C4-2B (cell line): ENCODE data around the gene SLC2A11.
"Not testable (repeated sequence)": the region's sequence is repeated elsewhere in the genome, so short reads cannot be mapped to it uniquely, and the experiment has no call there.

Experiments
- H3K27ac ChIP-seq: fragments of 450-650 bp; 2 replicates; pipeline ENCODE4 v1.5.1; 2017
- CTCF ChIP-seq: fragments of 450-650 bp; conservative IDR thresholded peaks from 2 replicates; pipeline ENCODE4 v1.5.1; 2017; ENCODE audit warnings: mild to moderate bottlenecking
- ZFX ChIP-seq: fragments of 450-650 bp; IDR thresholded peaks from 2 replicates; pipeline ENCODE4 v1.6.1; 2017

SLC2A11 gene

GRCh38 chr22:23862103-23862502 is 4.4 kb downstream of the SLC2A11 start:
- TF ChIP-seq CTCF (no peak; the same call in 1 of the 2 replicates), ZFX (no peak)
- no peak overlapping the region for H3K27ac ChIP-seq

GRCh38 chr22:23864499-23865154 is 7.0 kb downstream of the SLC2A11 start:
- H3K27ac ChIP-seq, result not testable (repeated sequence)

- TF ChIP-seq ZFX (no peak), CTCF (no peak)
Measured at GRCh38 chr22:23868580-23868979, 10.9 kb downstream of the SLC2A11 start.

GRCh38 chr22:23874871-23875270 is 17.2 kb downstream of the SLC2A11 start:
- no peak for TF ChIP-seq CTCF
- no peak for TF ChIP-seq ZFX
- no peak overlapping the region for H3K27ac ChIP-seq

More at GRCh38 chr22:23868580-23868979, 10.9 kb downstream of the SLC2A11 start:
- no peak overlapping the region for H3K27ac ChIP-seq

- H3K27ac ChIP-seq, result no peak overlapping the region
- no peak for TF ChIP-seq CTCF
- TF ChIP-seq ZFX, result no peak
Measured at GRCh38 chr22:23875801-23876200, 18.1 kb downstream of the SLC2A11 start.

GRCh38 chr22:23877566-23877965 is 19.9 kb downstream of the SLC2A11 start:
- TF ChIP-seq CTCF (no peak), ZFX (no peak)

GRCh38 chr22:23878219-23878618 is 20.5 kb downstream of the SLC2A11 start:
- no peak overlapping the region for H3K27ac ChIP-seq
- TF ChIP-seq ZFX, result no peak
- no peak for TF ChIP-seq CTCF

More at GRCh38 chr22:23877566-23877965, 19.9 kb downstream of the SLC2A11 start:
- no peak overlapping the region for H3K27ac ChIP-seq

- no peak overlapping the region for H3K27ac ChIP-seq
- TF ChIP-seq ZFX, result no peak
- no peak for TF ChIP-seq CTCF
Measured at GRCh38 chr22:23882370-23882769, 24.7 kb downstream of the SLC2A11 start.
